HEK293 (cell line): Measurements from ENCODE around the gene KHDRBS2.

Experiments
- CTCF ChIA-PET: fragments of 350-600 bp; formaldehyde crosslinking; extraction: SDS; loops from one replicate; lab custom pipeline; 2021; ENCODE audit warnings: antibody characterized with exemption; lab: Yijun Ruan, JAX
- POLR2A ChIA-PET: fragments of 300-600 bp; formaldehyde crosslinking; extraction: SDS; loops from one replicate; lab custom pipeline; 2020; ENCODE audit warnings: antibody characterized with exemption, inconsistent platforms; lab: Yijun Ruan, JAX
- H3K27ac ChIP-seq: fragments of 200-500 bp; sonication (Bioruptor generic); 2 replicates; pipeline ENCODE4 v1.5.1; 2014; ENCODE audit warnings: low read depth, low read length, control low read depth, inconsistent platforms; ENCODE audit errors: extremely low read depth
- H3K36me3 ChIP-seq, 2 experiments: fragments of 200-500 bp in 1 of 2; sonication (Bioruptor generic) in 1 of 2; 1 replicate in 1 of 2; 2 replicates in 1 of 2; pipeline ENCODE4 v1.5.1; 2014 to 2017; ENCODE audit warnings: inconsistent platforms in 2 of 2, low read length in 2 of 2; ENCODE audit not compliant: control insufficient read depth in 2 of 2, insufficient read depth in 1 of 2
- H3K4me1 ChIP-seq: fragments of 200-500 bp; sonication (Bioruptor generic); 2 replicates; pipeline ENCODE4 v1.5.1; 2014; ENCODE audit warnings: mild to moderate bottlenecking, low read length, inconsistent platforms; ENCODE audit not compliant: control insufficient read depth, insufficient read depth
- H3K4me3 ChIP-seq: 2 replicates; pipeline ENCODE4 v1.5.1; 2011; ENCODE audit warnings: low read depth, mild to moderate bottlenecking, control low read depth, low read length, moderate library complexity
- H3K9me3 ChIP-seq: fragments of 200-500 bp; sonication (Bioruptor generic); 2 replicates; pipeline ENCODE4 v1.5.1; 2014; ENCODE audit warnings: low read depth, low read length, inconsistent platforms; ENCODE audit not compliant: control insufficient read depth, insufficient read depth
- FEZF1 ChIP-seq: fragments of 450-650 bp; formaldehyde crosslinking; IDR thresholded peaks from 2 replicates; pipeline ENCODE4 v1.5.1; 2016; ENCODE audit warnings: missing biosample characterization, missing genetic modification characterization
- GLI4 ChIP-seq: fragments of 450-650 bp; formaldehyde crosslinking; IDR thresholded peaks from 2 replicates; pipeline ENCODE4 v1.5.1; 2016; ENCODE audit warnings: missing biosample characterization, missing genetic modification characterization
- KLF8 ChIP-seq: fragments of 450-650 bp; formaldehyde crosslinking; IDR thresholded peaks from 2 replicates; pipeline ENCODE4 v1.5.1; 2016; ENCODE audit warnings: missing biosample characterization, missing genetic modification characterization
- YY1 ChIP-seq: fragments of 450-650 bp; formaldehyde crosslinking; IDR thresholded peaks from 2 replicates; pipeline ENCODE4 v1.5.1; 2018; ENCODE audit warnings: missing biosample characterization, missing genetic modification characterization
- ZIC2 ChIP-seq: fragments of 450-650 bp; formaldehyde crosslinking; IDR thresholded peaks from 2 replicates; pipeline ENCODE4 v1.5.1; 2016; ENCODE audit warnings: missing biosample characterization, missing genetic modification characterization
- ZNF10 ChIP-seq: fragments of 450-650 bp; formaldehyde crosslinking; IDR thresholded peaks from 2 replicates; pipeline ENCODE4 v1.5.1; 2017; ENCODE audit warnings: missing biosample characterization, missing genetic modification characterization
- ZNF155 ChIP-seq: fragments of 450-650 bp; formaldehyde crosslinking; IDR thresholded peaks from 2 replicates; pipeline ENCODE4 v1.5.1; 2016; ENCODE audit warnings: missing biosample characterization, missing genetic modification characterization
- ZNF248 ChIP-seq: fragments of 450-650 bp; formaldehyde crosslinking; IDR thresholded peaks from 2 replicates; pipeline ENCODE4 v1.5.1; 2017; ENCODE audit warnings: missing biosample characterization, missing genetic modification characterization
- ZNF311 ChIP-seq: fragments of 450-650 bp; formaldehyde crosslinking; IDR thresholded peaks from 2 replicates; pipeline ENCODE4 v1.5.1; 2017; ENCODE audit warnings: missing biosample characterization, missing genetic modification characterization, borderline replicate concordance
- ZNF391 ChIP-seq: fragments of 450-650 bp; formaldehyde crosslinking; IDR thresholded peaks from 2 replicates; pipeline ENCODE4 v1.5.1; 2016; ENCODE audit warnings: low read depth, missing biosample characterization, missing genetic modification characterization, borderline replicate concordance
- ZNF433 ChIP-seq: fragments of 450-650 bp; formaldehyde crosslinking; IDR thresholded peaks from 2 replicates; pipeline ENCODE4 v1.5.1; 2016; ENCODE audit warnings: missing biosample characterization, missing genetic modification characterization, low read depth
- ZNF48 ChIP-seq: fragments of 450-650 bp; formaldehyde crosslinking; IDR thresholded peaks from 2 replicates; pipeline ENCODE4 v1.5.1; 2016; ENCODE audit warnings: missing biosample characterization, missing genetic modification characterization
- ZNF521 ChIP-seq: fragments of 450-650 bp; formaldehyde crosslinking; IDR thresholded peaks from 2 replicates; pipeline ENCODE4 v1.5.1; 2017; ENCODE audit warnings: missing biosample characterization, mild to moderate bottlenecking, missing genetic modification characterization
- ZNF529 ChIP-seq: fragments of 450-650 bp; formaldehyde crosslinking; IDR thresholded peaks from 2 replicates; pipeline ENCODE4 v1.5.1; 2017; ENCODE audit warnings: missing genetic modification characterization, missing biosample characterization; ENCODE audit not compliant: insufficient replicate concordance
- ZNF555 ChIP-seq: fragments of 450-650 bp; formaldehyde crosslinking; conservative IDR thresholded peaks from 2 replicates; pipeline ENCODE4 v1.5.1; 2017; ENCODE audit warnings: missing biosample characterization, mild to moderate bottlenecking, missing genetic modification characterization, inconsistent platforms
- ZNF560 ChIP-seq: fragments of 450-650 bp; formaldehyde crosslinking; IDR thresholded peaks from 2 replicates; pipeline ENCODE4 v1.5.1; 2017; ENCODE audit warnings: missing biosample characterization, missing genetic modification characterization, borderline replicate concordance
- ZNF561 ChIP-seq: fragments of 450-650 bp; IDR thresholded peaks from 2 replicates; pipeline ENCODE4 v1.5.1; 2018; ENCODE audit warnings: missing biosample characterization, missing genetic modification characterization, borderline replicate concordance
- ZNF664 ChIP-seq: fragments of 450-650 bp; formaldehyde crosslinking; IDR thresholded peaks from 2 replicates; pipeline ENCODE4 v1.5.1; 2016; ENCODE audit warnings: missing biosample characterization, missing genetic modification characterization
- ZNF791 ChIP-seq: fragments of 450-650 bp; formaldehyde crosslinking; IDR thresholded peaks from 2 replicates; pipeline ENCODE4 v1.5.1; 2016; ENCODE audit warnings: missing biosample characterization, missing genetic modification characterization
- ZSCAN23 ChIP-seq: fragments of 450-650 bp; formaldehyde crosslinking; IDR thresholded peaks from 2 replicates; pipeline ENCODE4 v1.5.1; 2016; ENCODE audit warnings: missing biosample characterization, missing genetic modification characterization
- TF ChIP-seq, protein P1 (sequence below): fragments of 450-650 bp; formaldehyde crosslinking; conservative IDR thresholded peaks from 2 replicates; pipeline ENCODE4 v1.5.1; 2016; ENCODE audit warnings: low read depth, missing biosample characterization, missing genetic modification characterization
- TF ChIP-seq, protein P2 (sequence below): fragments of 450-650 bp; formaldehyde crosslinking; optimal IDR thresholded peaks from 2 replicates; pipeline ENCODE3; 2016; ENCODE audit warnings: missing biosample characterization, mild to moderate bottlenecking, missing genetic modification characterization
- TF ChIP-seq, protein P3 (sequence below): fragments of 450-650 bp; formaldehyde crosslinking; IDR thresholded peaks from 2 replicates; pipeline ENCODE4 v1.5.1; 2017; ENCODE audit warnings: missing biosample characterization, mild to moderate bottlenecking, missing genetic modification characterization, moderate library complexity
- TF ChIP-seq, protein P4 (sequence below): IDR thresholded peaks from 2 replicates; pipeline ENCODE4 v1.6.1; 2011; ENCODE audit warnings: mild to moderate bottlenecking, low read depth, low read length, borderline replicate concordance
- TF ChIP-seq, protein P5 (sequence below): fragments of 450-650 bp; formaldehyde crosslinking; IDR thresholded peaks from 2 replicates; pipeline ENCODE4 v1.5.1; 2017; ENCODE audit warnings: missing biosample characterization, missing genetic modification characterization

Gene KHDRBS2

DNA sequence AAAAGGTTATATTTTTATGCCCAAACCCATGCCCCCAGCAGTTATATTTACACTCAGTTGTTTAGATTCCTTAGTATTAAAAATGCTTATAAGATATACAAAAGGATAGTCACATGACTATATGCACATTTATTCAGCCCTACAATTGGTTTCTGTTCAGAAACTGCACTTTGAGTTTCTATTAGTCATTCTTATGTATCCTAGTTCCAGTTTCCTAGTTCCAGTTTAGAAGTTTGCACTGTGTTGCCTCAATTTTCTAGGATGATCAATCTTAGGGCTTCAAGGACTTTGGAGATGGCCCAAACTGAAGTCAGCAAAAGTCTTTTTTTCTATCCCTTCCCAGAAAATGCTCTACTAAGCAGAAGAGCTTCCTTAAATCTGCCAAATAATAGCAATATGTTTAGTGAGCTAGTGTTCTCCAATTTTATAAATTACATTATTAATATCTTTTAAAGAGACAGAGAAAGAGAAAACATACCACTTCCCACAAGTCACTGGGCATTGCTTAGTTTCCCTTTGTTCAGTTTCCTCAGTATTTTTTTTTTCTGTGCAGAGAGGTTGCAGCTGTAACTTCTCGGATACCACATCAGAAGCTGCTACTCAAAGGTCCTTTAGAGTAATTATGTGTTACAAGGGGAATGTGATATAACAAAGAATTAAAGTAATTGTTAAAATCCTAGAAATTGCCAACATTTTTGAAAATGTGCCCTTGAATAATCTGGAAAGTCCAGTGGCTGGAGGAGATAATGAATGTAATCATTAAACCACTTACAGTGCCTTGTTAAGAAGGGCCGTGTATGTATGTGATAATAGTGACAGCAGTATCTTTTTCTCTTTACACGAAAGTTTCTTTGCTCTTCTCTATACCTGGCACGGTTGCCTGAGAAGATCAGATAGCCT lies 138.8 kb downstream of the KHDRBS2 start:
- Histone ChIP-seq H3K27ac (no peak overlapping the region), H3K4me1 (no peaks in the 10 kb centered on the region), H3K36me3 (no peaks in the 10 kb centered on the region), H3K9me3 (no peaks in the 10 kb centered on the region), H3K4me3 (no peak overlapping the region)
- POLR2A ChIA-PET = no interaction called here
- CTCF ChIA-PET = interaction anchor here (0.7 to 1.2 kb wide), 5 partner anchors 58 to 1125 kb away, joined by 3 to 6 read pairs (median 5); no protein-coding TSS in a partner anchor
- TF ChIP-seq ZNF48 (tag by site-specific recombination) (no peak), ZSCAN23 (tag by site-specific recombination) (no peak), ZNF311 (no peak), ZNF10 (tag by site-specific recombination) (no peak), ZNF791 (no peak), ZNF560 (no peak), ZNF248 (tag by site-specific recombination) (no peak), ZNF521 (no peak), ZNF391 (tag by site-specific recombination) (no peak)
- TF ChIP-seq, protein P1, sequence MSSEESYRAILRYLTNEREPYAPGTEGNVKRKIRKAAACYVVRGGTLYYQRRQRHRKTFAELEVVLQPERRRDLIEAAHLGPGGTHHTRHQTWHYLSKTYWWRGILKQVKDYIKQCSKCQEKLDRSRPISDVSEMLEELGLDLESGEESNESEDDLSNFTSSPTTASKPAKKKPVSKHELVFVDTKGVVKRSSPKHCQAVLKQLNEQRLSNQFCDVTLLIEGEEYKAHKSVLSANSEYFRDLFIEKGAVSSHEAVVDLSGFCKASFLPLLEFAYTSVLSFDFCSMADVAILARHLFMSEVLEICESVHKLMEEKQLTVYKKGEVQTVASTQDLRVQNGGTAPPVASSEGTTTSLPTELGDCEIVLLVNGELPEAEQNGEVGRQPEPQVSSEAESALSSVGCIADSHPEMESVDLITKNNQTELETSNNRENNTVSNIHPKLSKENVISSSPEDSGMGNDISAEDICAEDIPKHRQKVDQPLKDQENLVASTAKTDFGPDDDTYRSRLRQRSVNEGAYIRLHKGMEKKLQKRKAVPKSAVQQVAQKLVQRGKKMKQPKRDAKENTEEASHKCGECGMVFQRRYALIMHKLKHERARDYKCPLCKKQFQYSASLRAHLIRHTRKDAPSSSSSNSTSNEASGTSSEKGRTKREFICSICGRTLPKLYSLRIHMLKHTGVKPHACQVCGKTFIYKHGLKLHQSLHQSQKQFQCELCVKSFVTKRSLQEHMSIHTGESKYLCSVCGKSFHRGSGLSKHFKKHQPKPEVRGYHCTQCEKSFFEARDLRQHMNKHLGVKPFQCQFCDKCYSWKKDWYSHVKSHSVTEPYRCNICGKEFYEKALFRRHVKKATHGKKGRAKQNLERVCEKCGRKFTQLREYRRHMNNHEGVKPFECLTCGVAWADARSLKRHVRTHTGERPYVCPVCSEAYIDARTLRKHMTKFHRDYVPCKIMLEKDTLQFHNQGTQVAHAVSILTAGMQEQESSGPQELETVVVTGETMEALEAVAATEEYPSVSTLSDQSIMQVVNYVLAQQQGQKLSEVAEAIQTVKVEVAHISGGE (tag by site-specific recombination) = no peak
- TF ChIP-seq, protein P2, sequence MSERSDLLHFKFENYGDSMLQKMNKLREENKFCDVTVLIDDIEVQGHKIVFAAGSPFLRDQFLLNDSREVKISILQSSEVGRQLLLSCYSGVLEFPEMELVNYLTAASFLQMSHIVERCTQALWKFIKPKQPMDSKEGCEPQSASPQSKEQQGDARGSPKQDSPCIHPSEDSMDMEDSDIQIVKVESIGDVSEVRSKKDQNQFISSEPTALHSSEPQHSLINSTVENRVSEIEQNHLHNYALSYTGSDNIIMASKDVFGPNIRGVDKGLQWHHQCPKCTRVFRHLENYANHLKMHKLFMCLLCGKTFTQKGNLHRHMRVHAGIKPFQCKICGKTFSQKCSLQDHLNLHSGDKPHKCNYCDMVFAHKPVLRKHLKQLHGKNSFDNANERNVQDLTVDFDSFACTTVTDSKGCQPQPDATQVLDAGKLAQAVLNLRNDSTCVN (tag by site-specific recombination) = no peak
- TF ChIP-seq, protein P3, sequence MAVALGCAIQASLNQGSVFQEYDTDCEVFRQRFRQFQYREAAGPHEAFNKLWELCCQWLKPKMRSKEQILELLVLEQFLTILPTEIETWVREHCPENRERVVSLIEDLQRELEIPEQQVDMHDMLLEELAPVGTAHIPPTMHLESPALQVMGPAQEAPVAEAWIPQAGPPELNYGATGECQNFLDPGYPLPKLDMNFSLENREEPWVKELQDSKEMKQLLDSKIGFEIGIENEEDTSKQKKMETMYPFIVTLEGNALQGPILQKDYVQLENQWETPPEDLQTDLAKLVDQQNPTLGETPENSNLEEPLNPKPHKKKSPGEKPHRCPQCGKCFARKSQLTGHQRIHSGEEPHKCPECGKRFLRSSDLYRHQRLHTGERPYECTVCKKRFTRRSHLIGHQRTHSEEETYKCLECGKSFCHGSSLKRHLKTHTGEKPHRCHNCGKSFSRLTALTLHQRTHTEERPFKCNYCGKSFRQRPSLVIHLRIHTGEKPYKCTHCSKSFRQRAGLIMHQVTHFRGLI (tag by site-specific recombination) = no peak
- TF ChIP-seq, protein P4, sequence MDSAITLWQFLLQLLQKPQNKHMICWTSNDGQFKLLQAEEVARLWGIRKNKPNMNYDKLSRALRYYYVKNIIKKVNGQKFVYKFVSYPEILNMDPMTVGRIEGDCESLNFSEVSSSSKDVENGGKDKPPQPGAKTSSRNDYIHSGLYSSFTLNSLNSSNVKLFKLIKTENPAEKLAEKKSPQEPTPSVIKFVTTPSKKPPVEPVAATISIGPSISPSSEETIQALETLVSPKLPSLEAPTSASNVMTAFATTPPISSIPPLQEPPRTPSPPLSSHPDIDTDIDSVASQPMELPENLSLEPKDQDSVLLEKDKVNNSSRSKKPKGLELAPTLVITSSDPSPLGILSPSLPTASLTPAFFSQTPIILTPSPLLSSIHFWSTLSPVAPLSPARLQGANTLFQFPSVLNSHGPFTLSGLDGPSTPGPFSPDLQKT = no peak

DNA sequence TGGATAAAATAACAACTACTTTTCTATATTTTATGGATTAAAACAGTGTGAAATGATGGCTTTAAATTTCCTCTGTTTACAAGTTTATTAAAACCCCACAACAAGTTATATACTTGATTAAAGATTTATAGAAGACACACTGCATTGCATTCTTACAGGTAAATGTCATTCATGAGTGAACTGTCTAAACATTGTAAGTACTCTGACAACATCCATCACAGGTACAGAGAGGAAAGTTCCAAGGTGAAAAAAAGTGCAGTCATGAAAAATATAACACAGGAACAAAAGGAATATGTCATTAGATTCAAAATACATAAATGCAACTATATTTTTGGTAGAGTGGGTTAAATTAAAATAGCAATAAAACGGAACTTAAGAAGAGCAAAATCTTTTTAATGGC lies 156.9 kb downstream of the KHDRBS2 start:
- no peak overlapping the region for H3K4me3 ChIP-seq
- POLR2A ChIA-PET = no interaction called here
- no peak for TF ChIP-seq ZIC2 (tag by site-specific recombination)
- no peak for TF ChIP-seq ZNF561 (tag by site-specific recombination)
- no peak for TF ChIP-seq KLF8 (tag by site-specific recombination)
- no peak for TF ChIP-seq GLI4 (tag by site-specific recombination)
- no peak for TF ChIP-seq ZNF433 (tag by site-specific recombination)
- TF ChIP-seq YY1 (tag by site-specific recombination) = no peak
- no peak for TF ChIP-seq ZNF529 (tag by site-specific recombination)
- TF ChIP-seq ZNF664 = no peak
- no peak for TF ChIP-seq ZNF10 (tag by site-specific recombination)
- TF ChIP-seq FEZF1 (tag by site-specific recombination) = no peak
- TF ChIP-seq ZNF248 (tag by site-specific recombination) = no peak
- TF ChIP-seq, protein P5, sequence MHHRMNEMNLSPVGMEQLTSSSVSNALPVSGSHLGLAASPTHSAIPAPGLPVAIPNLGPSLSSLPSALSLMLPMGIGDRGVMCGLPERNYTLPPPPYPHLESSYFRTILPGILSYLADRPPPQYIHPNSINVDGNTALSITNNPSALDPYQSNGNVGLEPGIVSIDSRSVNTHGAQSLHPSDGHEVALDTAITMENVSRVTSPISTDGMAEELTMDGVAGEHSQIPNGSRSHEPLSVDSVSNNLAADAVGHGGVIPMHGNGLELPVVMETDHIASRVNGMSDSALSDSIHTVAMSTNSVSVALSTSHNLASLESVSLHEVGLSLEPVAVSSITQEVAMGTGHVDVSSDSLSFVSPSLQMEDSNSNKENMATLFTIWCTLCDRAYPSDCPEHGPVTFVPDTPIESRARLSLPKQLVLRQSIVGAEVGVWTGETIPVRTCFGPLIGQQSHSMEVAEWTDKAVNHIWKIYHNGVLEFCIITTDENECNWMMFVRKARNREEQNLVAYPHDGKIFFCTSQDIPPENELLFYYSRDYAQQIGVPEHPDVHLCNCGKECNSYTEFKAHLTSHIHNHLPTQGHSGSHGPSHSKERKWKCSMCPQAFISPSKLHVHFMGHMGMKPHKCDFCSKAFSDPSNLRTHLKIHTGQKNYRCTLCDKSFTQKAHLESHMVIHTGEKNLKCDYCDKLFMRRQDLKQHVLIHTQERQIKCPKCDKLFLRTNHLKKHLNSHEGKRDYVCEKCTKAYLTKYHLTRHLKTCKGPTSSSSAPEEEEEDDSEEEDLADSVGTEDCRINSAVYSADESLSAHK (tag by site-specific recombination) = no peak
- TF ChIP-seq ZNF555 (tag by site-specific recombination) = no peak
- no peak for TF ChIP-seq ZNF155

More for the DNA sequence above, 156.9 kb downstream of the KHDRBS2 start:
- Histone ChIP-seq H3K36me3 (no peaks in the 10 kb centered on the region), H3K4me1 (no peaks in the 10 kb centered on the region), H3K27ac (no peak overlapping the region), H3K9me3 (no peaks in the 10 kb centered on the region)
- CTCF ChIA-PET = no interaction called here
